ENCODE data around the gene ATP10D.
"Not testable (repeated sequence)": the region's sequence is repeated elsewhere in the genome, so short reads cannot be mapped to it uniquely, and the experiment has no call there.

ATP10D gene

DNA sequence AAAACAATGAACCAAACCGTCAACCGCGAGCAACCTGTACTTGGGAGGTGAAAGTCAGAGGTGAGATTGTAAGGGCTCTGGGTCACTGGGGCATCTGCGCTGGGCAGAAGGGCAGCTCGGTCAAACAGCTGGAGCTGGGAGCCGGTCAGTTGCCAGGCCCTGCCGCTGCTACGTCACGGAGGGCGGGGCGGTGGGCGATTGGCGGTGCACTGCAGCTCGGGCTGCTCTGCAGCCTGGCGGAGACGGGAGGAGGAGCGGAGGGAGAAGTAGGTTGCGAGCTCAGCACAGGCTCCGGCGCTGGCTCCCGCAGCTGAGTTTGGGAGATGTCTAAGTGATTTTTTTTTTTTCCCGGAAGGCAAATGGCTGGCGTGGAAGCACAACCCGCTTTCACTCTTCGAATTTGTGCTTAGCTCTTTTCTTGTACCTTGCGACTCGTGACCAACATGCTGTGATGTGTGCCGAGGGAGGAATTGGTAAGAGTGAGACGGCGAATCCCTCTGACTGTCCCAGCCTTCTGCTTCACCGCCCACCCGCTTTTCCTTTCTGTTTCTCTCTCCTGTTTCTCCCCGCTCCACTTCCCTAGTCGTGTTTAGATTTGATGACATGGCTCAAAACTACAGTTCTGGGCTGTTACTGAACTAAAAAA is at the start of gene ATP10D:
ATP10D (plus strand) TSS at position 229 of the 646 bp plus-strand sequence. CDS start 27,266 bp downstream, outside the sequence.
- peak; percentile 91 for DNase-seq

GRCh38 chr4:47442980-47443379 is 42.1 kb upstream of the ATP10D start:
- DNase-seq = no peak

DNA sequence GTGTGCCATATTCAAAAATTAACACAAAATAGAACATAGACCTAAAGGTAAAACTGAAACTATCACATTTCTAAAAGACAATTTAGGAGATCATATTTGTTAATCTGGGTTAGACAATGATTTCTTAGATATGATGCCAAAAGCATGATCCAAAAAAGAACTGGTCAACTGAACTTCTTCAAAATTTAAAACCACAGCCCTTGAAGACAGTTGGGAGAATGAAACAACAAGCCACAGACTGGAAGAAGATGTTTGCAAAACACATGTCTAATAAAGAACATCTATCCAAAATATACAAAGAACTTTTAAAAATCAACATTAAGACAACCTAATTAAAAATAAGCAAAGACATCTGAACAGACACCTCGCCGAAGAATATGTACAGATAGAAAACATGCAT is 41.0 kb upstream of the ATP10D start:
- no peak for DNase-seq

GRCh38 chr4:47451657-47452056 is 33.4 kb upstream of the ATP10D start:
- DNase-seq = peak; percentile 57

- DNase-seq = no peak
Measured at GRCh38 chr4:47462799-47463234, 22.3 kb upstream of the ATP10D start.

DNA sequence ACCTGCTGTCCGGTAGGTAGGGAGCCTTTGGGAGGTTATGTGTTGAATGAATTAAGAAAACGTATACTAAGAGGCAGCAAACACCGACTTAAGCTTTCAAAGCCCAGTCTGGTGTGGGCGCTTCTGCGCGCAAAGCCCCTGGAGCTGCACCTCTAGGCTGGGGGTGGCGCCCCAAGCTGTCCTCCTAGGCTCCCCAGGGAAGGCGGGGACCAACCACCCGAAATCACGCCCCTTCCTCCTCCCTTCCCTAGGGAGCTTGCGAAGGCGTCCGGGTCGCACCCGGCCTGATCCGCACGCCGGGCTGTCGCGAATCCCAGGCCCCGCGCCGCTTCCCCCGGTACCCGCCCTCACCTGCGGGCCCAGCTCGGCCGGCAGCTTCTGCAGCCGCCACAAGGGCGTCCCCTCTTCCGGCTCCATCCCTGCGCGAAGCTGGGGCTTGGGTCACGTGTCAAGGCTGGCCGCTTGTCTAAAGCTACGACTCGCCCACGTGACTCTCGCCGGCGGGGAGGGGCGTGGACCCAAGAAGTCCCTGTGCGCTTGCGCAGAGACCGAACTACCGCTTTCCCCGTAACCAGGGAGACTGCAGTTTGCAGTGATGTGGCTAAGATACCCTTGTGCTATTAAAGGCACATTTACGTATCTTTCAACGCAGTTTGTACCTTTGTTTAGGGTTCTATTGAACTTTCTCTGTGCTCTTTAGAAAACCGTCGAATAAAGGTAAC is 21.7 kb upstream of the ATP10D start, which contains the start of gene COMMD8:
COMMD8 (minus strand) TSS at position 468 of the 722 bp plus-strand sequence; CDS start at position 417, 51 bp downstream.
- DNase-seq = peak; percentile 95

DNA sequence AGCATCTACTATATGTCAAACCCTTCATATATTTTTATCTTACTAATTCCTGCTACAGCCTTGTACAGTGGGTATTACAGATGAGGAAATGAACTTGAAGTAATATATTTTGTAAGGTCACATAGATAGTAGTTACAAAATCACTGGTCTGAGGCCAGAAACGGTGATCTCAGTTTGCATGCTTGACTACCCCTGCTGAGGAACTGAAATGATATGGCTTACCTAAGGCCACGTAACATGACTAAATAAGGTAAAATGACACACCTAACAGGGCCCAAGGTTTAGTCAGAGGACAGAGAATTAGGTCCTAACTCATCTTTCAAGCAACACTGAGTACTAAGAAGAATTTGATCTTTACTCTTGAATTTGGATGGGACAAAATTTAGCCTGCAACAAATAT is 20.1 kb upstream of the ATP10D start:
- no peak for DNase-seq

DNA sequence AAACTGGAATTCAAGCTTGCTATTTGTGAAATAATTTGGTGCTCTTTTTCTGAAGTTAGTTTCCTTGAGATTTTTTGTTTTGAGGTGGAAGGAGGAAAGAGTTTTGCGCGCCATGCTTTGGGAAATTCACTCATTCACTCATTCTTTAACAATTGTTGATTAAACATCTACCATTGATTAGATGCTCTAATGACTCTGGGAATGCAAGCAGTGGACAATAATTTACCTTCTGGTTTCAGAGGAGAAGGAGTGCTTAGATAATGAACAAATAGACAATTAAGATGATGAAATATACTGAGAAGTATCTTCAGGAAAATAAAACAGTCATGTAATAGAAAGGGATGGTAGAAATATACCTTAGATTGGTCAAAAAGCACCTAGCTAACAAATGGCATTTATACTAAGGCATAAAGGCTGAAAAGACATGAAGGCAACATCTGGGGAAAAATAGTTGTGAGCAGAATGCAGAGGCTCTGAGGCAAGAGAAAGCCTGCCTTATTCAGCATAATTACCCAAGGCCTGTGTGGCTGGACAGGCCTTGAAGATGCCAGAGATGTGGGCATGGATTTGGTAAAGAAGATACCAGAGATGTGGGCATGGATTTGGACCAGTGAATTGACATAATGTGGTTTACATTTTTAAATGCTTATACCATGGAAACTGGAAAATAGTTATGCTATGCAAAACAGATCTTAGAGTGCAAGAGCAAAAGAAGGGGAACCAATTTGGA is 18.9 kb upstream of the ATP10D start:
- DNase-seq = no peak

DNA sequence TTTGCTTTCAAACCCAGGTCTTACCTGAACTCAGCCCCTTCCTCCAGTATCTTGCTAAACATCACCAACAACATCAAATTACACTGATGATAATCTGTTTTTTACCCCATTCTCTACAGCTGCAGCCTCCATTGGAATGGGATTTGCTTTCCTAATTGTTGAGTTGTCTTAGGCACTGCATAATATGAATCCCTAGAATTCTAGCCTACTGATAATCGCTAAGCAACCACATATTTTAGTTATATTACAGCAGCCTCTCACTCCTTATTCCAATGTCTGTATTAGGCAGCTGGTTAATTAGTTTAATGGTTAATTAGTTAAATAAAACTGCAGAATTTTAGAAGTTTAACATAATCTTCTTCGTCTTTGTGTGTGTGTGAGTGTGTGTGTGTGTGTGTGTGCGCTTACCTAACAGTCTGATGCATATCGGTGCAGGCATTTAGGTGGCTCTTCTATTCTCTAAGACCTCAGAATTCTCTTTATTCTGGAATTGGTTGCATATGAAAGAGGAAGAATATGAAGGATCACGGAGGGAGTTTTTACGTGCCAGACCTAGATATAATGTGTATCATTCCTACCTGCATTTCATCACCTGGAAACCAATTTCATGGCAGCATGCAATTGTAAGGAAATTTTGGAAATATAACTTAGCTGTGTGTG is 16.2 kb upstream of the ATP10D start:
- peak; percentile 37 for DNase-seq

DNA sequence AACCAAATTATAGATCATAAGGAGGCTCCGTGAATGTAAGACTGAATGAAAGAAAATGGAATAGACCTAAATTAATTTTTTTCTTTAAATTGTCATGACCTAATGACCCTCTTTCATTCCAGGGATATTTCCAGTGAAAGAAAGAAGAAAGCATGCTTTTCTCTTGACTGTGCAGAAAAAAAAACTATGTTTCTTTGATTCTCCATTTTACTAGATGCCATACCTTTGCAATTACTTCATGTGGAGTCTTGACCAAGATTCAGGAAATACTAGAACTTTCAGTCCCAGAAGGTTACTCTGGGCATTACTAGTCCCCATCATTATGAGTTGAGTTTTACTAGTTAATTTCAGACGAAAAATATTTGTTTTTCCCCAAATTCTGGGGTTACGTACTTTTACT is 15.1 kb upstream of the ATP10D start:
- DNase-seq = peak; percentile 56

- DNase-seq = no peak
Measured at GRCh38 chr4:47471064-47471463, 14.0 kb upstream of the ATP10D start.

DNA sequence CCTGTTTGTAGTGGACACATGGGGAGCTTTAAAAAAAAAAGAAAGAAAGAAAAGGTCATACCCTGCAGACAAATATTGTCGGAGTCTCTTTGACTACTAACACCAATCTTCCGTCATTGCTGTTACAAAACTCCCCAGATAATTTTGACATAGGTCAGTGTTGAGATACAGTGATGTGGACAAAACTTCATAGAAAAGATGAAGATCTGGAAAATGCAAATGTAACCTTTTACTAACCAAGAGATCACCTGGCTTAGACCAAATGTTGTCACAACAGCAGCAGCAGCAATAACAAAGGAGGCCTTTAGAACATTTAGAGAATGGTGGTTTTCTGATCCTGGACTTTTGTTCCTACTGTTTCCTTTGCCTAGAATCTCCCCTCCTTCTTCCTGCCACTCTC is 13.5 kb upstream of the ATP10D start:
- DNase-seq = no peak

GRCh38 chr4:47473141-47473750 is 11.8 kb upstream of the ATP10D start:
- DNase-seq = no peak

DNA sequence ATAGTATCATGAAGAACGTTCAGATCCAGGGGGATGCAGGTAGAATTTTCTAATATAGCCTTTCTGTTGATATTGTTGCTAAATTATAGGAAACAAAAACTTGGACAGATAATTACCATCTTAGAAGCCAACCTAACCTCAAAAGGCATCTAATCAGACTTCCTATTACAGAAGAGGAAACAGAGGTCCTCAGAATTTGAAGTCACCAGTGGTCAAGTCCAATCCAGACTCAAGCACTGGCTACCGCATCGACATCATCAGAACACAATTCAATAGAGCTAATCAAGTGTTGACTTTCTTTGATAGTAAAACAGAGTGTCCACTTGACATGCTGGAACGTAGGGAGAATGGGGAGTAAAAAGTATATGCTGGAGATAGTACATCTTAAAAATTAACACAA is 10.3 kb upstream of the ATP10D start:
- DNase-seq = no peak

GRCh38 chr4:47475411-47475810 is 9.7 kb upstream of the ATP10D start:
- no peak for DNase-seq

DNA sequence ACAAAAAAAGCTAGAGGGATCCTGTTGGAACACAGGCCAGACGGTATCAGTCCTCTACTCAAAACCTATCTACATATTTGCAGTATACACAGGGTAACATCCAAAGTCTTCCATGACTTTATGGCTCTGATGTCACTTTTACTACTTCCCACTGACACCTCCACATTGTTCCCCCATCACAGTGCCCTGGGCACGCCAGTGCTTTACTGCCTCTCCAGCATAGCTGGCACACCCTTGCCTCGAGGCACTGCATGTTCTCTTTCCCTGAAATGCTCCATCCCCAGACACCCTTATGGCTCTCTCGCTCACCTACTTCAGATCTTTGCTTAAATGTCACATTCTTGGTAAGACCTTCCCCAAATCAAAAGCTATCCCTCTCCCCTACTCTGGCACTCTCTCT is 6.3 kb upstream of the ATP10D start:
- DNase-seq = no peak

DNA sequence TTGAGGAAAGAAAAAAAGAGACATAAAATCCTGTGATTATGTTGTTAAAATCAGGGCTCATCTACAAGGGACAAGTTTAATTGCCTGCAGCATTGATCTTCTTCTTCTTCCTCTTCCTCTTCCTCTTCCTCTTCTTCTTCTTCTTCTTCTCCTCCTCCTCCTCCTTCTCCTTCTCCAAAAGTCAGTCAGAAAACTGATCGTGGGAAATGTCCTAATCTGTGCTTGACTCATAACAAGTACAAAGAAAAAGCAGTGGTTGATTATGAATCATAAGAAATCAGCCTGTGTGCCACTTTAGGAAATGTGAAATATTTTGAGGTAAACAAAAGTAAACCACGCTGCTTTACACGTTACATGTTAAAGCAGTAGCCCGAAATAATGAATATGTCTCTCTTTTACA is 2.7 kb upstream of the ATP10D start:
- peak; percentile 25 for DNase-seq

- DNase-seq = peak; percentile 4
Measured at GRCh38 chr4:47483745-47484144, 1.3 kb upstream of the ATP10D start.

DNA sequence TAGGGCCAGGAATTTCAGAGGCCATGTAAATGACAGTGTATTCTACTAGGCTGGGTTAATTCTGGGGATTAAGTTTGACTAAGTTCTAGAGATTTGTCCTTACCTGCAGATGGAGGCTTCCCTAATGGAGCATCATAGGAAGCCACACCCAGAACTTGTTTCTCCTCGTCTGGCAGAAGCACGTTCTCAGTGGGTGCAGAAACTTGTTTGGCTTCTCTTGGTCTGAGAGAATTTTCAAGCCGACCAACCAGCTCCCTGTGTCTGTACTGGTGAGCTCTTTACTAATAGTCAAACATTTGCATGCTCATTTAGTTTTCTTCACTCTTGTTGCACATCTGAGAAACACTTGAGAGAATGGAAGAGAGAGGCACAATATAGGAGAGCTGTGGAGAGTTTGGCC is 907 bp upstream of the ATP10D start:
- no peak for DNase-seq

- no peak for DNase-seq
Measured at GRCh38 chr4:47485768-47486167, 693 bp downstream of the ATP10D start.

- DNase-seq = no peak
Measured at GRCh38 chr4:47486231-47486673, 1.2 kb downstream of the ATP10D start.

DNA sequence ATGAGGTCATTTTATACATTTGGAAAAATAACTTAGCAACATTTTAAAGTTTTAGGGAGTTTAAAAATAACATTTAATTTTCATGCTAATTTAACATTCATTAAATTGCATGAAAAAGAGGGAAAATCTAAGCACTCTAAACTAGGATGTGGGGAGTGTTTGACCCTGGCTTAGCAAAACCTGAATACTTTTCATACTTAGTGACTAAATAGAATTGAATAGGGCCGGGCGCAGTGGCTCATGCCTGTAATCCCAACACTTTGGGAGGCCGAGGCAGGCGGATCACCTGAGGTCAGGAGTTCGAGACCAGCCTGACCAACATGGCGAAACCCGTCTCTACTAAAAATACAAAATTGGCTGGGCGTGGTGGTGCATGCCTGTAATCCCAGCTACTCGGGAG is 1.7 kb downstream of the ATP10D start:
- DNase-seq = not testable (repeated sequence)

GRCh38 chr4:47488706-47489105 is 3.6 kb downstream of the ATP10D start:
- no peak for DNase-seq

All from fibroblast of skin of right quadriceps (primary cell).